Measurements from ENCODE around the gene CHD3.
A peak's percentile ranks its signal among the peaks of the same experiment; 100 is the strongest.
"Not testable (repeated sequence)": the region's sequence is repeated elsewhere in the genome, so short reads cannot be mapped to it uniquely, and the experiment has no call there.

CHD3 gene

GRCh38 chr17:7850701-7851437 lies 37.7 kb upstream of the CHD3 start:
- no peak for DNase-seq

GRCh38 chr17:7851438-7852261 lies 36.9 kb upstream of the CHD3 start:
- no peak for DNase-seq

- DNase-seq = no peak
Measured at GRCh38 chr17:7852262-7852670, 36.3 kb upstream of the CHD3 start.

GRCh38 chr17:7852919-7853690 lies 35.5 kb upstream of the CHD3 start:
- DNase-seq = no peak

- DNase-seq = no peak
Measured at GRCh38 chr17:7853691-7854038, 34.9 kb upstream of the CHD3 start.

- DNase-seq = no peak
Measured at GRCh38 chr17:7854078-7854777, 34.4 kb upstream of the CHD3 start.

GRCh38 chr17:7854851-7855659 lies 33.5 kb upstream of the CHD3 start, which contains the start of gene TMEM88:
Gene TMEM88 (plus strand): TSS chr17:7855066. CDS start chr17:7855075, 9 bp downstream.
- no peak for DNase-seq

GRCh38 chr17:7855660-7856010 lies 33.0 kb upstream of the CHD3 start:
- no peak for DNase-seq

- peak; percentile 20 for DNase-seq
Measured at GRCh38 chr17:7856011-7856810, 32.4 kb upstream of the CHD3 start.

GRCh38 chr17:7856811-7857712 lies 31.5 kb upstream of the CHD3 start, which contains the start of gene NAA38:
Gene NAA38 (minus strand): TSS chr17:7857559. CDS start chr17:7857463, 96 bp downstream.
- peak; percentile 98 for DNase-seq

- DNase-seq = peak; percentile 96
Measured at GRCh38 chr17:7857713-7858521, 30.7 kb upstream of the CHD3 start, which contains the start of gene CYB5D1. Gene CYB5D1 (plus strand): TSS chr17:7858003. CDS start chr17:7858135, 132 bp downstream.

GRCh38 chr17:7858522-7858810 lies 30.1 kb upstream of the CHD3 start:
- no peak for DNase-seq

GRCh38 chr17:7859028-7859427 lies 29.6 kb upstream of the CHD3 start:
- DNase-seq = no peak

- peak; percentile 48 for DNase-seq
Measured at GRCh38 chr17:7862692-7863437, 25.7 kb upstream of the CHD3 start.

- not testable (repeated sequence) for DNase-seq
Measured at GRCh38 chr17:7864384-7864783, 24.2 kb upstream of the CHD3 start.

- DNase-seq = no peak
Measured at GRCh38 chr17:7864995-7865650, 23.5 kb upstream of the CHD3 start.

GRCh38 chr17:7867881-7868329 lies 20.7 kb upstream of the CHD3 start:
- no peak for DNase-seq

- DNase-seq = no peak
Measured at GRCh38 chr17:7873051-7873450, 15.5 kb upstream of the CHD3 start.

All from DMS79 treated with DMSO at 0.1 percent for 48 hours (cell line).